Astrocyte of the hippocampus (primary cell): ENCODE results near the gene UBA3.

ENCODE experiments used
- DNase-seq: peaks from one replicate; pipeline ENCODE4 v3.0.0; 2011; ENCODE audit warnings: low read depth, low spot score

UBA3 gene

GRCh38 chr3:69099576-69099975 is 19.4 kb upstream of the UBA3 start:
- no peak for DNase-seq

- DNase-seq: peak; percentile 57
These were observed 17.4 kb upstream of the UBA3 start for GRCh38 chr3:69097407-69098086.

GRCh38 chr3:69096299-69096698 is 16.1 kb upstream of the UBA3 start:
- DNase-seq: no peak

GRCh38 chr3:69095636-69096035 is 15.5 kb upstream of the UBA3 start:
- DNase-seq: no peak

GRCh38 chr3:69094467-69095205 is 14.5 kb upstream of the UBA3 start:
- DNase-seq: peak; percentile 81

GRCh38 chr3:69092030-69092516 is 11.9 kb upstream of the UBA3 start:
- DNase-seq: peak; percentile 57

- DNase-seq: no peak
These were observed 11.3 kb upstream of the UBA3 start for GRCh38 chr3:69091389-69092029.

- DNase-seq: peak; percentile 72
These were observed 9.9 kb upstream of the UBA3 start for GRCh38 chr3:69090021-69090420.

GRCh38 chr3:69088063-69088462 is 7.9 kb upstream of the UBA3 start:
- DNase-seq: no peak

GRCh38 chr3:69087030-69087791 is 7.0 kb upstream of the UBA3 start:
- DNase-seq: no peak

- DNase-seq: peak; percentile 95
These were observed 5.9 kb upstream of the UBA3 start for GRCh38 chr3:69085833-69086722.

- peak; percentile 52 for DNase-seq
These were observed 5.1 kb upstream of the UBA3 start for GRCh38 chr3:69085168-69085832.

GRCh38 chr3:69084326-69085167 is 4.4 kb upstream of the UBA3 start, which contains the start of gene ARL6IP5:
Gene ARL6IP5 (plus strand): TSS chr3:69084937. CDS start chr3:69085048, 111 bp downstream.
- peak; percentile 97 for DNase-seq

GRCh38 chr3:69082805-69083204 is 2.6 kb upstream of the UBA3 start:
- peak; percentile 72 for DNase-seq

- DNase-seq: no peak
These were observed 2.2 kb upstream of the UBA3 start for GRCh38 chr3:69082361-69082760.

- DNase-seq: peak; percentile 51
These were observed 1.6 kb upstream of the UBA3 start for GRCh38 chr3:69081583-69082262.

- DNase-seq: peak; percentile 48
These were observed 651 bp downstream of the UBA3 start for GRCh38 chr3:69079269-69080159.

- no peak for DNase-seq
These were observed 7.2 kb downstream of the UBA3 start for GRCh38 chr3:69072928-69073327.
